GOT3 (cell line): ENCODE results near the gene DAPK2.

Experiments used
- DNase-seq: peaks from one replicate; lab custom pipeline; 2025; ENCODE audit warnings: mixed read lengths; lab: John Stamatoyannopoulos, UW

Gene DAPK2

DNA sequence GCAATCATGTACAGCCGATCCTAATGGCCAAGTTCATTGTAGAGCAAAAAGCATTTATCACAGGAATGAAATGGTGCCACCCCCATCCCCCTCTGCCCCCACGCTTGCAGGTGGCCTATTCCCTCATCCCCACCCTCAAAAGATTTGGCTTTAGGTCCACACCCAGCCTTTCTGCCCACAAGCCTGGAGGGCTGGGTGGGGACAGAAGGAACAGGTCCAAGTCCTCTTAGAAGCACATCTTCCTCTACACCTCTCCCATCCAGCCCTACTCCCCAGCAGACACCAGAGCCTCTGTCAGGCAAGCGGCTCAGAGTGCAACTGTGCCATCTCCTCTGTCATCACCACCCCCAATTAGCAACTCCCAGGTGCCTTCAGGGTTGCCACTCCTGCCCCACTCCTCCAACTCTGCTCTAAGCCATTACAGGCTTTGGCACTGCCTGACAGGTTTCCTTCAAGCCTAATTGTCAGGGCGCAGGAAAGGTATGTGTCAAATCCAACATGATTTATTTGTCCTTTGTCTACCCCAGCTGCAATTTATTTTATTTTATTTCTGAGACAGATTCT is 49.4 kb downstream of the DAPK2 start:
- DNase-seq: no peak

DNA sequence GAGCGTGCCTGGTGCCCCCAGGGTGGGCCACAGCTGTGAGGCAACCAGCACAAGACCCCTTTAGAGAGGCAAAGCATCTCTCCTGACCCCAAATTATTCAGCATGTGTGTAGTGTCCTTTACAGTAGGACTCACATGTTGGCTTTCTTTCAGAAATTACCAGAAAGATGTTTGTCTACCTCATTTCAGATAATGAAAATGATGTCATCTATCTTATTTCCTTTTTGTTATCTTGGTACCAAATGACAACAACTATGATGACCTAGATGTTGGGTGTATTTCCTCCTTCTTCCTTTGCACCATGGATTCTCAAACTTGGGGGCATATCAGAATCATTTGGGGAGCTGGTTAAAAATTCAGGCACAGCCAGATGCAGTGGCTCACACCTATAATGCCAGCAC is 50.5 kb downstream of the DAPK2 start:
- no peak for DNase-seq

DNA sequence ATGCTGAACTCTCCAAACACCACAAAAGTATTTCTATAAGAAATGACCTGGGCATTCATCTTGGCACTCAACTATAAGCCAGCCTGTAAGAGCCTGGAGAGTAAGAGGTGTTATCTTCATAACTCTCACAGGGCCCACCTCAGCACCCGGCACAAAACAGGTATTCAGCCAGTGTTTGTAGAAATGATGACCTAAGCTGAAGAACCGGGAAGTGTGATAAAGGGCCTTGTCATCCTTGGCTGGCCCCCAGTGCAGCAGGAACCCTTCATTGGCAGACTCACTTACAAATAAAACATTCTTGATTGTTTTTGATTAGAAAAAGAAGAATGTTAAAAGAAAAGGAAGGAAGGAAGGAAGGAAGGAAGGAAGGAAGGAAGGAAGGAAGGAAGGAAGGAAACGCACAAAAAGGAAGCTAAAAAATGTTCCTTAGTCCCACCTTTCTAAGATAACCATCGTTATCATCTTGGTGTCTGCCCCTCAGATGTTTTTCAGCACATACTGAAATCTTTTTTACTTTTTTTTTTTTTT is 52.1 kb downstream of the DAPK2 start:
- no peak for DNase-seq

DNA sequence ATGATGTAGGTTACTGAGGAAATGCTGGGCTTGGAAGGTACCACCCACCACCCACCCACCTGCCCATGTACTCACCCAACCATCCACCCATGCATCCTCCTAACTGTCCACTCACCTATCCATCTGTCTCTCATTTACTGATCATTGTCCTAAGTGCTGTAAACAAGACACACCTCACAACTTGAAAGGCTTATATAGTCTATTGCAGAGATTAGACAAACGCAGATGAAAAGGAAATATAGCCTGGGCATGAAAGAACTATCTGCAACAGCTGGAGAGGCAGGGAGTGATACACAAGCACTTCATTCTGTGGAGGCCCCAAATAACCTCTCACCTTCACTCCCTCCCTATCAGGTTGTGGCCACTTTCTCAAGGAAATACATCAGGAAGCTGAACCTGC is 54.0 kb downstream of the DAPK2 start:
- no peak for DNase-seq

DNA sequence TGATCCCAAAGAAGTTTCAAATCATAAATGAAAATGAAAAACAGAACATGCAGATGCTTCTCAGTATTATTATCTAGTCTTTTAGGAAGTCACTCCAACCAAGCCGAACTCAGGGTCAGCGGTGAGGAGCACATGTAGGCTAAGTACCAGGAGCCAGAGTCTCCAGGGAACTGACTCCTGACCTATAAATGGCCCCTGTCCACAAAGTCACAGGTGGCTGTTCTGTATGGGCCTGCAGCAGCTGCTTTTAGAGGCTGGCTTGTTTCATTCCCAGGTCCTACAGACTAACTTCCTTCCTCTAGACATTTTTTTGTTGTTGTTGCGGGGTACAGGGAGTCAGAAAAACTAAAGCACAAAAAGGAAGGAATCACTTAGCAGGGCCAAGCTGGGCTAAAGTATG is 54.6 kb downstream of the DAPK2 start:
- no peak for DNase-seq

DNA sequence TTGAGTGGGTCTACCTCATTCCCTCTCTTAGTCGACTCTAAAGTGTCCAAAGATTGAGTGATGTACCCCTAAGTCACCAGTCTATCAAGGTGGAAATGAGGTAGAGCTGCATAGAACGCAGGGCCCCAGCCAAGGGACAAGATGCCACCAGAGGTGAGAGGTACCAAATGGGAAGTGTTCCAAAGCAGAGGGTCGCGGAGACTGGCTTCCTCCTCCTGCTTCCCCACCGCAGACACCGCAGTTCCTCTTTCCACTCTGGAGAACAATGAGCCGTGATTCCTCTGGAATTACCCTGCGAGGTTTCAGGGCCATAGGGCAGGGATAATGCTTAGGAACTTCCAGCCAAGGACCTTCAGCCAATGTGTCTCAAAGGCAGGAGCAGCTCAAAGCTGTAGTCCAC is 55.8 kb downstream of the DAPK2 start:
- DNase-seq: no peak

DNA sequence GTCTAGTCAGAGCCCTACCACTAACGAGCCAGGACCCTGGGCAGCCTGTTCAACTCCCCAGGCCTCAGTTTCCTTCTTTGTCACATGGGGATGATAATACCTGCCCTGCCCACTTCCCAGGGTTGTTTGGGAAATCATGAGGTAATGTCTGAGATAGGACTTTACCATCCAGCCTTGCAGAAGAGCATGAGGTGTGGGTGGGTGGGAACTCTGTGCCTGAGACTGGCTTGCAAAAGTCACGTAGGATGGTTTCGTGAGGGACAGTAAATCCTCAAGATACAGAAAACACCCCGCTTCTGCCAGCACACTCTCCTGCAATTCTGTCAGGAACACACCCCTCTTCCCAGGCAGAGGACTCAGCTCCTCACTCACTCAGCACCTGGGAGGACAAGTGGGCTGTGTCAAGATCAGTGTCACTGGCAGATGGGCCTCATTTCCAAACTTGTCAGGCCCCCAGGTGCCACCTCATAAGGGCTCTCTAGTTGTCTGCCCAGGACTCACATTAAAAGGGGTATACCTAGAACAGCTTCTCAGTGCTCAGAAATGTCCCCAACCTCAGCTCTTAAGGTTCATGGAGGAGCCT is 58.4 kb downstream of the DAPK2 start:
- DNase-seq: no peak

DNA sequence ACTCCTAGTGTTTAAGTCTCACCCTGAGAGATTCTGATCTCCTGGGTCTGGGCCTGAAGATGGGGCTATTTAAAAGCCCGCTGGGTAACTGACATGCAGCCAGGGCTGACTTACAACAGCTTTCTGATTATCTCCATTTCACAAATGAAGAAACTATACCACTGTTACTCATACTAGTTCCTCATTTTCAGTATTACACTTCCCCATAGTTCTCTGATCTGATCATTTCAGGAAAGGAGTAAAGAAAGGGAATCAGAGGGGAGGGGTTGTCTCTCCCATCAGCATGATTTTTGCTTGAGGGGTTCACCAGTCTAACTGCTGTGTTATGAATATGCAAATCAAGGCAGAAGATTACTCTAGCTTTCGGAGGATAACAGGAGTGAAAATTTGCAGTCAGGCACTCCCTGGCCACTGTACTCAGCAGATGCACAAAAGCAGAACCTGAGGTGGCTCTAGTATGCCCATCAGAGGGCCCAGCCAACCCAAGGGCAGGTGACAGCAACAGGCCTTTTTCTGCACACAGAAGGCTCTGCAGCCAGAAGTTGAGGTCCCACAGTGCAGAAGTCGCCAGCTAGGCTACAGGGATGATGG is 59.4 kb downstream of the DAPK2 start:
- DNase-seq: no peak

DNA sequence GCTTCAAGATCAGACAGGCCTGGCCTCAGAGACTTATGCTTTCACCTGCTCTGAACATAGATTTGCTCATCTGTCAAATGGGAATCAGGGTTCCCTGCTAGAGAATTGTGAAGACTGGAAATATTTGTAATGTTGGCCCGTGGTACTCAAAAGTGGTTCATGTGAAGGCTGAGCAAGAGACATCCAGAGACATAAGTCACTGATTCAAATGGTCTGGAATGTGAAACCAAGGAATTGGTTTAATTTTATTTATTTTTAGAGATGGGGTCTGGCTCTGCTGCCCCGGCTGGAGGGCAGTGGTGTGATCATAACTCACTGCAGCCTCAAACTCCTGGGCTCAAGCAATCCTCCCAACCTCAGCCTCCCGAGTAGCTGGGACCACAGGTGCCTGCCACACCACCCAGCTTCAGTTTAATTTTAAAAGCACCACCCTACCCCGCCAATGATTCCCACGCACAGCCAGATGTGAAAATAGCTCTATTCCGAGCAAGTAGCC is 60.1 kb downstream of the DAPK2 start:
- no peak for DNase-seq

DNA sequence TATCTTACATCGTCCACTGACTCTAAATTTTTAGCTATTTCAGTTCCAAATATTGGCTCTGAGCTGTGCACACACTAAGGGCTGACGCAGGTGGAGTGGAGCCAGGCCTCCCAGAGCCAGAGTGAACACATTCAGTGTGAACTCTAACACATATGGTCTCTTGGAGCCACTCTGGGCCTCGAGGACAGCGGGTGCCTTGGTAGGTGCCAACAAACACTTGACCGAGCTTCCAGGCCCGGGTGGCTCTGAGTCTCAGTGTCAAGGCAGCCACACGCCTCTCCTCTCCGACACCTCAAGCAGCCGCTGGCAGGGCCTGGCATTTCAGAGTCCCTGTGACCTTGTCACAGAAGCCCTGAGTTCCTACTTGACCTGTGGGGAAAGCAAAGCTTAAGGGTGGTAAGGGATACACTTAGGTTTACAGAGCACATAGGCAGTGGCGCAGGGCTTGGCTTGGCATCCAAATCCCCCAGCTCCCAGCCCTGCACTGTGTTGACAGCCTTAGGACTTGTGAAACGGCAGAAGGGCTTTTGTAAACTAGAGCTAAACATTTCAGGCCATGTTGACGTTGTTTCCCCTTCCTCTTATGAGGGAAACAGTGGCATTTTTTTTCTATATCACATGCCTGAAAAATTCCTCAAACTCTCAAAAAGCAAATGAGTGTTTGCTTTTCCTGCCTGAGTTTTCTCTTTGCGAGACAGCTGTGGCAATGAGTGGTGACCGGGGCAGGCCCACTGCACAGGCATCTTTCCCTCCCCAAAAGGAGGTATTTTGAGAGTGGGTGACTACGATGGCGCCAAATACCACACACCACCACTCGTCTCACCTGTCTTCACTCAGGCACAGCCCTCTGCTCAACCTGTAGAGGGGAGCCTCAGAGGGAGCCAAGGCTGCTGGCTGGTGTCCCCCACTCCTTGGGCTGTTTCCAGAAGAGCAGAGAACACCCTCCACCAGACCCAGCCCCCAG is 60.8 kb downstream of the DAPK2 start:
- no peak for DNase-seq

DNA sequence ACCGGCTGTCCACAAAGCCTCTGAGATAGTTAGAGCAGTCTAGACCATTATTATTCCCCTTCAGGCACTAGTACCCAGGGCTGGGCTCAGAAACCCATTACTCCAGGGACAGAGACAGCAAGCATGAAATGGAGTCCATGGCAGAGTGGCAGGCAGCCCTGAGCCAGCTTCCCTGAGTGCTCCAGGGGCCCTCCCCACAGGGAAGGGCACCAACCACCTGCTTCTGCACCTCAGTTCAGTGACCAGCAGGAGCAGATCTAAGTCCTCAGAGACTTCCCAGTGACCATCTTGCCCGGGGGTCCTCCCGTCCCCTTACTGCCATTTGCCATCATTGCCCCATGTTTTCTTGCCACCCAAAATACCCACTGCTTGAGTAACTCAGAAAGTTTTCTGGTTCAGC is 62.0 kb downstream of the DAPK2 start:
- DNase-seq: no peak

DNA sequence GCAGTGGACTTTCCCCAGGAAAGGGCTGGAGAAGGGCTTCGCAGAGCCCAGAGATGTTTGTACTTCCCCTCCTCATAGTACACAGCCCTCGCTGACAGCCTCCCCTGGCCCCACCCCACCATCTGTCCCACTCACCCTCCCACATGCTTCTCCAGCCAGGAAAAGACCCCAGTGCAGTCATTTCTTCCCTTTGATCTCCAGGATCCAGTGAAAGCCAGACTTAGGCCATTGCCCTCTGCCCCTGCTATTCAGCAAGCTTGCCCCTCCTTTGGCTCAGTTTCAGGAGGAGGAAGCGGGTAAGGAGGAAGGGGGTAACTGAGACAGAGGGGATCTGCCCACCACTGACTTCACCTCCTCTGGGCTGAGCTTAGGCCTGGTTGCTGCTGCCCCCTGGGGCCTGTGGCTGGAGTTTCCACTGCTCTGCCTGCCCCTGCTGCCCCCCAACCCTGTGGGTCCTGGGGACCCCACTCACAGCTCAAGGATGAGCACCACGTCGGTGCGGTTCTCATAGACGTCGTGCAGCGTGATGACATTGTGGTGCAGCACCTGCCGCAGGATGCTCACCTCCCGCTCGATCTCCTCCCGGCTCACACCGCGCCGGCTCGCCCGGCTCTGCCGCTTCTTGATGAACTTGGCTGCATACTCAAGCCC is 63.1 kb downstream of the DAPK2 start:
- no peak for DNase-seq

DNA sequence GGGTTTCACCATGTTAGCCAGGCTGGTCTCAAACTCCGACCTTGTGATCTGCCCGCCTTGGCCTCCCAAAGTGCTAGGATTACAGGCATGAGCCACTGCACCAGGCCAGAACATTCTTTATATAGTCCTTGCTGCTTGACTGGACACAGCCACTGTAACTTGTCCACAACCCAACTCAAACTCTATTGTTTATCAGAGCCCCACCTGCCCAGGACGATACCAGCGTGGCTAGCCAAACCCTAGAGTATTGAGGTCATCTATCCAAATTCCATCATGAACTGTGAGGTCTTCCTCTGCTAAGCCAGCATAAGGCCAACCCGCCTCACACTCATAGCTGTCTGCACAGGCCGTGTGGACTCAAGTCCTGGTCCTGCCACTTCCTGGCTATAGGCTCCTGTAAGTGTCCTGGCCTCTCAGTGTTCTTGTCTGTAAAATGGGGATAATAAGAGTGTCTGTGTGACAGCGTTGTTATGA is 63.9 kb downstream of the DAPK2 start:
- DNase-seq: no peak

DNA sequence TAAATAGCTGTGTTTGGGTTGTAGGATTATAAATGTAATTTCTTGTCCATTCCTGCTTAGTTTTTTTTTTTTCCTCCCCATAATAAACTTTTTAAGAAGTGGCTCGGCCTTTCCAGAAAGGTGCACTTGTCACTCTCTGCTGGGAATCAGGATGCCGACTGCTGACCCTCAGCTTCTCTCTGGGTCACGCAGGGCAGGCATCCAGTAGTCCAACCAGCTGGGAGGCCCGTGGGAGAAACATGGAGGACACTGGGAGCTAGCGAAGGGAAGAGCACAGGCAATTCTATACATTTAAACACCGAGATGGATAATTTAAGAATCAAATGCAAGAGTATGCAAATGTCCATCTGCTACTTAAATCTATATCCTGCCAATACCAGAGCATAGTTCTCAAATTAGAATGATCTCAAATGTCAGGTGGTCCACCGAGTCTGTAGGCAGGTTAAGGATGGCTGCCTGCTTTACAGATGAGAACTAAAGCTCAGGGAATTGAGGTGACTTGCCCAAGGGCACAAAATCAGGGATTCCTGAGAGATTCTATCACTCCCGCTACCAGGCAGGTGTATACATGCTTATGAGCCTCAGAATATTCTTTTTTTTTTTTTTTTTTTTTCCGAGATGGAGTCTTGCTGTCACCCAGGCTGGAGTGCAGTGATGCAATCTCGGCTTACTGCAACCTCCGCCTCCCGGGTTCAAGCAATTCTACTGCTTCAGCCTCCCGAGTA is 64.5 kb downstream of the DAPK2 start:
- DNase-seq: no peak

DNA sequence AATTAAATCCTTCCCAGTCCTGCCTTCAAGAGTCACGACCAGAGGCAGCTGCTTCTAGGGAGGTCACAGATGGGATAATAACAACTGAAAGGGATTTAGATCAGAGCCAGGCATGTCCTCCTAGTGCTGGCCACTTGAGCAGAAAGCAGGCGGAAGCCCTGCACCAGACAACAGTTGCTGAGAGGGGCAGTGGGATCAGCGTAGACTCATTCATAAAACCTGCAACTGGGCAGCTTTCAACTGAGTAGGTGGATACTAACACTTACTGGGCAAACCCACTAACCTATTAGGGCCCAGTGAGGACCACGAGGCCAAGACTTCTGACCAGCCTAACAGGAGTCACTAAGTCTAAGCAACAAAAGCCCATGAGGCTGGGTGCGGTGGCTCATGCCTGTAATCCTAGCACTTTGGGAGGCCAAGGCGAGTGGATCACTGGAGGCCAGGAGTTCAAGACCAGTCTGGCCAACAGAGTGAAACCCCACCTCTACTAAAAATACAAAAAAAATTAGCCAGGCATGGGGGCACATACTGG is 67.0 kb downstream of the DAPK2 start:
- DNase-seq: no peak

DNA sequence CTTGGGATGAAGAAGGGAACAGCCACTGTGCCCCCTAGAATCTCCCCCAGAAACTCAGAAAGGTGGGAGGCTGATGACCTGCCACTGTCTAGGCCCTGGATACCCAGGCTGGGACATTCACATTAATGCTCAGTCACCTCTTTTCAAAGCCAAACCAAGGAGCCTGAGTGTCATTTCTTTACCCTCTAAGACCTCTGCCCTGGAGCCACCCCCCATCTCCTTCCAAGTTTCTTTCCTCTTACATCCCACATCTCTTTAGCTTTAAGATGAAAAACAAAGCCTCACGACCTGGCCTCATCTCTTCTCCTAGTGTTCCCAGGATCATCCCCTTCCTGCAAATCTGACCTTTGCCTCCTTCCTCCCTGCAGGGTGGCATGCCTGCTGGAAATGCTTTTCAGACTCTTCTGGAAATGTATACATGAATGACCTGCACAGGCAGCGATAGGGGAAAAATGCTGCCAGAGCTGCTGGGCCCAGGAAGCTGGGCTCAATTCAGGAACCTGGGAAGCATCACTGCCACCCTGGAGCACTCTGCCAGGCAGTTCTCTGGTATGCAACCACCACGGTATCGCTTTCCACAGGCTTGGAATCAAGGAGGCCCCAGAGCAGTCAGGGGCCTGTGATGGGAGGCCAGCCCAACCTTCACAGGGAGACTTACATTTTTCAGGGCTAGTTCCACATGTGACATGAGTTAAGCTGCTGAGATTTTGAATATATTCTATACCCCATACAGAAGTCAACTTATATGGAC is 67.6 kb downstream of the DAPK2 start:
- DNase-seq: no peak

DNA sequence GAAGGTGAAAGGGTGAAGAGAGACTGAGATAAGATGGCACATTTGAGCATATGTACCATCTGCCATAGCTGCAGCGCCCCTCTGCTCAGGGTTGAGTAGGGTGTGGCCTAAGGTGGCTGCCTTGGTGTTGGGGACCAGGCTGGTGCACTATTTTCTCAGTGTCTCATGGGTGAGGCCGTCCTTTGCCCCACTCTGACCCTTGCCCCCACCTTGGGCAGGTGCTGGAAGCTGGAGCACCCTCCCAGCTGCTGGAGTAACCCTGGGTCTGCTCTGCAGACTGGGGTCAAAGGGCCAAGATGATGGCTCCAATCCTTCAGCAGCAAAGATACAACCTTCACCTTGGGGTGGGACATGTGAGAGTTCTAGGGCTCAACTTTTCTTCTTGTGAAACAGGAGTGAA is 69.2 kb downstream of the DAPK2 start:
- DNase-seq: no peak

DNA sequence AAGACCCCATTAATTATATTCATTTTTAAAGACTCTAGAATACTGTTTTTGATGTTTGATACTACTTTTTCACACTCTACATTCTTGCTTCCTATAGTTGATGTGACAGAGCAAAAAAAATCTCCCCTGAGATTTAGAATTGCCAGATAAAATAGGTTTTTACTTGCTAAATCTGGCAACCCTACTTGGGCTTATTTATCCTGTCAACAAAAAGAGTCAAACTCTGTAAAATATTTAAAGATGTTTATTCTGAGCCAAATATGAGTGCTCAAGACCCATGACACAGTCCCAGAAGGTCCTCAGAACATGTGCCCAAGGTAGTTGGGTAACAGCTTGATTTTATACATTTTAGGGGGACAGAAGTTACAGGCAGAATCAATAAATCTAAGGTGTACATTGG is 72.3 kb downstream of the DAPK2 start:
- no peak for DNase-seq

DNA sequence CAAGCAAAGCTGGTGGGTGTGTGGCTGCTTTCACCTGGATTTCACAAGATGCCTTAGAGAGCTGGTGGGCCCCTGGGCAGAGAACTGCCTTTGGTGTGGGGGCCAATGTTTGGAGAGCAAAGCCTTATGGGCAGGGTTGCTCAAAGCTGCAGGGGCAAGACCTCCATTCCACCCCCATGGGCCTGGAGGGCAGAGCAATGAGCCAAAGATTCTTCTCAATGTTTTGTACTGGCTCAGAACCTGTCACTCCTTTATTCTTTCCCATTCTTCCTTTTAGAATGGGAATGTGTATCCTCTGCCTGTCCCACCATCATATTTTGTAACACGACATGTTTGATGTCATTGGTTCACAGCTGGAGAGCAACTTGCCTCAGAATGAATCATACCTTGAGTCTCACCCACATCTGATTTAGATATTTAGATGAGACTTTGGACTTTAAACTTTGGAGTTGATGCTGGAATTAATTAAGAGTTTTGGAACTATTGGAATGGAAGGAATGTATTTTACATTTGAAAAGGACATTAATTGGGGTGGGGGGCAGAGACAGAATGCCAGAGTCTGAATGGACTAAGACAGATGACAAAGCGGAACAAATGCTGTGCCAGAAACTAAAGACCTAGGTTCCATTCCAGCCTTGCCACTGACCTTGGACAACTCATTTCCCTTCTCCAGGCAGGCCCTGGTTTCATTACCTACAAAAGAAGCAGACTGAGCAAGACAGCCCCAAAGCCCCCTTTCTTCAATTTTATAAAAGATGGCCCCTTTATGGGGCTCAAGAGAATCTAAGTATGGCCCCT is 72.9 kb downstream of the DAPK2 start:
- DNase-seq: no peak
